Gastrocnemius medialis (tissue), 4 donors: ENCODE measurements around the gene DYSF.

Source experiments
- CTCF ChIP-seq, 5 experiments: fragments of 450-650 bp in 3 of 5; fragments of 200-600 bp in 2 of 5; sonication (generic) in 2 of 5; IDR thresholded peaks in 4 of 5; conservative IDR thresholded peaks in 1 of 5; 1 replicate in 4 of 5; 2 replicates in 1 of 5; pipeline ENCODE4 v1.5.1; 2016 to 2019; ENCODE audit warnings: antibody characterized with exemption in 5 of 5, mild to moderate bottlenecking in 3 of 5, moderate library complexity in 3 of 5
- POLR2A ChIP-seq, 2 donors: fragments of 450-650 bp; IDR thresholded peaks; one replicate each; pipeline ENCODE4 v1.6.1; 2017; ENCODE audit warnings: antibody characterized with exemption in 2 of 2, mild to moderate bottlenecking in 2 of 2, moderate library complexity in 2 of 2

- TF ChIP-seq POLR2A (IDR thresholded peaks at IDR 0.05) (no peak), CTCF (IDR thresholded peaks at IDR 0.05 in 4 of 5, conservative IDR thresholded peaks at IDR 0.05 in 1 of 5) (no peak)
Observed at GRCh38 chr2:71587509-71588073, 134.2 kb downstream of the DYSF start.
